Choroid plexus epithelial cell (primary cell): ENCODE data around the gene MAML2.

Source experiments
- DNase-seq: peaks from one replicate; pipeline ENCODE4 v3.0.0-alpha.2; 2010; ENCODE audit warnings: low read depth
- H3K4me3 ChIP-seq: 2 replicates; pipeline ENCODE4 v1.5.1; 2011; ENCODE audit warnings: low read depth, mild to moderate bottlenecking, control low read depth, low read length, moderate library complexity
- TF ChIP-seq, protein P1 (sequence below): conservative IDR thresholded peaks from 2 replicates; pipeline ENCODE4 v1.5.1; 2011; ENCODE audit warnings: low read depth, mild to moderate bottlenecking, control low read depth, inconsistent platforms, low read length, moderate library complexity

Gene MAML2

GRCh38 chr11:96326959-96327358, 16.0 kb downstream of the MAML2 start:
- TF ChIP-seq, protein P1, sequence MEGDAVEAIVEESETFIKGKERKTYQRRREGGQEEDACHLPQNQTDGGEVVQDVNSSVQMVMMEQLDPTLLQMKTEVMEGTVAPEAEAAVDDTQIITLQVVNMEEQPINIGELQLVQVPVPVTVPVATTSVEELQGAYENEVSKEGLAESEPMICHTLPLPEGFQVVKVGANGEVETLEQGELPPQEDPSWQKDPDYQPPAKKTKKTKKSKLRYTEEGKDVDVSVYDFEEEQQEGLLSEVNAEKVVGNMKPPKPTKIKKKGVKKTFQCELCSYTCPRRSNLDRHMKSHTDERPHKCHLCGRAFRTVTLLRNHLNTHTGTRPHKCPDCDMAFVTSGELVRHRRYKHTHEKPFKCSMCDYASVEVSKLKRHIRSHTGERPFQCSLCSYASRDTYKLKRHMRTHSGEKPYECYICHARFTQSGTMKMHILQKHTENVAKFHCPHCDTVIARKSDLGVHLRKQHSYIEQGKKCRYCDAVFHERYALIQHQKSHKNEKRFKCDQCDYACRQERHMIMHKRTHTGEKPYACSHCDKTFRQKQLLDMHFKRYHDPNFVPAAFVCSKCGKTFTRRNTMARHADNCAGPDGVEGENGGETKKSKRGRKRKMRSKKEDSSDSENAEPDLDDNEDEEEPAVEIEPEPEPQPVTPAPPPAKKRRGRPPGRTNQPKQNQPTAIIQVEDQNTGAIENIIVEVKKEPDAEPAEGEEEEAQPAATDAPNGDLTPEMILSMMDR: no peak
- DNase-seq: no peak
- no peak overlapping the region for H3K4me3 ChIP-seq

GRCh38 chr11:96324912-96325311, 18.1 kb downstream of the MAML2 start:
- H3K4me3 ChIP-seq: no peak overlapping the region
- DNase-seq: peak; percentile 91
- TF ChIP-seq, protein P1: no peak

- TF ChIP-seq, protein P1: no peak
- no peak for DNase-seq
- no peak overlapping the region for H3K4me3 ChIP-seq
Measured at GRCh38 chr11:96323642-96323985, 19.4 kb downstream of the MAML2 start.

GRCh38 chr11:96322775-96323641, 20.0 kb downstream of the MAML2 start:
- TF ChIP-seq, protein P1: no peak
- no peak overlapping the region for H3K4me3 ChIP-seq
- DNase-seq: no peak

DNA sequence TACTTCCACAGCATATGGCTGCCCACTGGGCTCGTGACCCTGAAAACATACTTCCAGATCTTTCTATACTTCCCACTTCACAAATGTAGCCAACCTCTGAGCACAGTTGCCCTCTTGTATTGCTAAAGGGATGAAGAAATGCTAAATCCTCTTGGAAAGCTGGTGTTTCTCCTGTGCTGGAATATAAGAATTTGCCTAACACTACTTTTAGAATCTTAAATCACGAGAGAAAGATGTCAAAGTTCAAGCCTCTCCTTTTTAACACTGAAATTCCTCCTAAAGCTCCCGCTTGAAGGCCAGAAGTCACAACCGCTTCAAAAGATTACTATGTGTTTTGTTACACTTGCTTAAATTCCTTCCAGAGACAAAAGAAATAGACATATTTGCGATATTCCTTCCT, 21.9 kb downstream of the MAML2 start:
- no peak overlapping the region for H3K4me3 ChIP-seq
- TF ChIP-seq, protein P1: no peak
- no peak for DNase-seq

- DNase-seq: no peak
- TF ChIP-seq, protein P1: no peak
- H3K4me3 ChIP-seq: no peak overlapping the region
Measured at GRCh38 chr11:96319898-96320656, 22.9 kb downstream of the MAML2 start.
